CD4-positive, CD25-positive, alpha-beta regulatory T cell (primary cell): Measurements from ENCODE around the gene TPRG1L. TPM values are rescaled to one million over a fixed set of nuclear protein-coding genes. Genes with fewer than 3 reads are reported as not detected.

Experiments used
- ATAC-seq, 2 donors: fragments of 150-1000 bp; cut with Tn5 transposase; one replicate each; pipeline ENCODE4 v1.10.0; 2021; ENCODE audit warnings: low read depth in 2 of 2, moderate number of reproducible peaks in 2 of 2, moderate library complexity in 1 of 2
- DNase-seq, 3 donors: peaks; one replicate each; pipeline versions ENCODE4 v3.0.0 to v3.0.0-alpha.2; 2012 to 2022; ENCODE audit warnings: mixed read lengths in 1 of 3
- H3K27ac ChIP-seq: one replicate; pipeline ENCODE4 v1.7.0; 2013; ENCODE audit warnings: mild to moderate bottlenecking, low read length; ENCODE audit not compliant: insufficient read depth, poor library complexity, severe bottlenecking
- H3K27me3 ChIP-seq: one replicate; pipeline ENCODE4 v1.7.0; 2013; ENCODE audit warnings: low read length; ENCODE audit not compliant: control insufficient read depth, insufficient read depth
- H3K36me3 ChIP-seq: one replicate; pipeline ENCODE4 v1.7.0; 2013; ENCODE audit warnings: mild to moderate bottlenecking, low read length, moderate library complexity; ENCODE audit not compliant: control insufficient read depth, insufficient read depth
- H3K4me1 ChIP-seq: 2 replicates; pipeline ENCODE4 v1.7.0; 2013; ENCODE audit warnings: mild to moderate bottlenecking, low read length; ENCODE audit not compliant: insufficient read depth, control insufficient read depth, poor library complexity, severe bottlenecking
- H3K4me3 ChIP-seq: one replicate; pipeline ENCODE4 v1.7.0; 2013; ENCODE audit warnings: low read depth, mild to moderate bottlenecking, low read length, moderate library complexity
- H3K9me3 ChIP-seq, 2 experiments: 1 replicate in 1 of 2; 2 replicates in 1 of 2; pipeline ENCODE4 v1.7.0; 2013; ENCODE audit warnings: low read length in 2 of 2, mild to moderate bottlenecking in 1 of 2, moderate library complexity in 1 of 2; ENCODE audit not compliant: control insufficient read depth in 2 of 2
- H3K27ac Mint-ChIP-seq, 3 donors: one replicate each; pipeline ENCODE4 v1.8.0; 2020 to 2022; ENCODE audit warnings: mild to moderate bottlenecking in 3 of 3, mixed read lengths in 3 of 3, moderate library complexity in 2 of 3
- H3K27me3 Mint-ChIP-seq: one replicate; pipeline ENCODE4 v1.8.0; 2022; ENCODE audit warnings: mild to moderate bottlenecking, mixed read lengths
- H3K36me3 Mint-ChIP-seq: one replicate; pipeline ENCODE4 v1.8.0; 2020; ENCODE audit warnings: mixed read lengths
- H3K4me1 Mint-ChIP-seq, 4 donors: one replicate each; pipeline ENCODE4 v1.8.0; 2020 to 2022; ENCODE audit warnings: mixed read lengths in 4 of 4, mild to moderate bottlenecking in 1 of 4
- H3K4me3 Mint-ChIP-seq, 4 donors: one replicate each; pipeline ENCODE4 v1.8.0; 2020 to 2022; ENCODE audit warnings: mild to moderate bottlenecking in 4 of 4, mixed read lengths in 4 of 4, moderate library complexity in 3 of 4
- H3K9me3 Mint-ChIP-seq, 7 donors: one replicate each; pipeline ENCODE4 v1.8.0; 2020 to 2022; ENCODE audit warnings: mixed read lengths in 7 of 7, mild to moderate bottlenecking in 3 of 7, moderate library complexity in 2 of 7
- polyA plus RNA-seq, 4 donors: library from polyadenylated mRNA; unstranded; fragments of 300-500 nt; fragmentation: Illumina TruSeq; gene quantifications; one replicate each; pipeline ENCODE4 v1.2.3, GENCODE V29; 2021
- total RNA-seq: library from RNA; stranded (reverse); gene quantifications from one replicate; pipeline ENCODE4 v1.2.3, GENCODE V29; 2022

The TPRG1L gene
- total and polyA plus RNA-seq, 5 donors from 2014 or later, result 26.9 to 35.9 (median 34.8) TPM

DNA sequence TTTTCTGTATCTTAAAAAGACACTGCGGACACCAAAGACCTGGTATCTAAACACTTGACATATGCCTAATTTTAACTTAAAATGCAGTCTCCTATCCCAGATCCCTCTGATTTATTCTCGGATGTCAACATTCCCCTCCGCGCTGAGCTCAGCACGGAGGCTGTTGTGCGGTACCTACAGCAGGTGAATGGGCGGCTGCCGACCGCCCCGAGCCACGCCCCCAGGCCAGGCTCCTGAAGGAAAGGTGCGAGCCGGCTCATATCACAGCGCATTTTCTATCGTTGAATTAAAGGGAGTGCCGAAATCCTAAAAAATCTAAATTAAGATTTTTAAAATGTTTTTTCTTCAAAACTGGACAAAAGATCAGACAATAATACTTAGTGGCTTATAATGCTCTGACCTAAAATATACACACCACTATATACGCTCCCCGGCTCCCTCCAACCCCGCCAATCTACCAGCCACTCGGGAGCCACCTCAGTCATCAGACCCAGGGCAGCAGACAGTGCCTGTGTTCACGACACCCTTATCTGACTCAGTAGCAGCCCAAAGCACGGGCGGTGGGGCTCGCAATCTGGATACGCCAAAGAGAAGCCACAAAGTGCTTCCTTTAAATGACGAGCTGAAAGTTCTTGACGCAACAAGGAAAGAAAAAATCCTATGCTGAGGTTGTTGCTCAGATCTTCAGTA is 21.0 kb downstream of the TPRG1L start:
- H3K4me1 ChIP-seq, result peaks cover 17% of the 10 kb centered on the region
- Mint-ChIP-seq H3K27me3 (peaks cover 10% of the 10 kb centered on the region), H3K27ac (peak overlapping the region in 1 of 3 donors; percentile 11), H3K9me3 (peaks cover 0 to 2% (median 0%) of the 10 kb centered on the region in 7 donors), H3K4me1 (peaks cover 8 to 25% (median 21%) of the 10 kb centered on the region in 4 donors), H3K4me3 (peak overlapping the region in 1 of 4 donors; percentile 4), H3K36me3 (peaks cover 31% of the 10 kb centered on the region)
- peaks cover 36% of the 10 kb centered on the region for H3K36me3 ChIP-seq
- H3K9me3 ChIP-seq, result no peaks in the 10 kb centered on the region
- H3K4me3 ChIP-seq, result no peak overlapping the region
- DNase-seq (no peak), ATAC-seq (no peak)
- H3K27me3 ChIP-seq, result no peaks in the 10 kb centered on the region
- no peak overlapping the region for H3K27ac ChIP-seq

DNA sequence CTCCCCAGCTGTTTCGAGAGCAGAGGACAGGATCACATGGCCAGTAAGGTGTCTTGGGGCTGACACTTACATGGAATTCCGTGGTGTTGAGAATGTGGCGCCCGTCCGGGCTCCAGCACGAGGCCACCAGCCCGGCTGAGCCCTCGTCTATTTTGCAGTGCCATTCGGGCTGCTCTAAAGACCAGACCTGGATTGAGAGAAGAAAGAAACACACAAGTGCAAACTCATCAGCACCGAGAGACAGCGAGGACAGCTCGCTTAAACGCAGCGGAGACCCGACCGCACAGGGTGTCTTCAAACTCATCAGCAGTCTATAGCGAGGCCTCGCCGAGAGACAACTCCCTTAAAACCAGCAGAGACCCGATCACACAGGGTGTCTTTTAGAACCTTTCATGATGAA is 21.8 kb downstream of the TPRG1L start:
- peaks cover 25% of the 10 kb centered on the region for H3K4me1 ChIP-seq
- H3K27ac ChIP-seq, result no peak overlapping the region
- no peak for ATAC-seq
- H3K36me3 Mint-ChIP-seq, result peaks cover 30% of the 10 kb centered on the region
- peaks cover 15% of the 10 kb centered on the region for H3K27me3 Mint-ChIP-seq
- peaks cover 0 to 2% (median 0%) of the 10 kb centered on the region in 7 donors for H3K9me3 Mint-ChIP-seq
- H3K4me1 Mint-ChIP-seq, result peaks cover 8 to 28% (median 22%) of the 10 kb centered on the region in 4 donors
- peak overlapping the region in 2 of 4 donors; percentile 34 to 65 for H3K4me3 Mint-ChIP-seq
- no peaks in the 10 kb centered on the region for H3K9me3 ChIP-seq
- no peak overlapping the region for H3K4me3 ChIP-seq
- no peaks in the 10 kb centered on the region for H3K27me3 ChIP-seq
- H3K36me3 ChIP-seq, result peaks cover 30% of the 10 kb centered on the region
- no peak for DNase-seq
- H3K27ac Mint-ChIP-seq, result no peak overlapping the region

- H3K27me3 Mint-ChIP-seq, result peaks cover 30% of the 10 kb centered on the region
- Histone ChIP-seq H3K36me3 (peaks cover 24% of the 10 kb centered on the region), H3K4me3 (peak within 1 kb of the TSS; percentile 77), H3K9me3 (no peaks in the 10 kb centered on the region), H3K27ac (peak within 1 kb of the TSS; percentile 41), H3K4me1 (peaks cover 38% of the 10 kb centered on the region), H3K27me3 (peaks cover 4% of the 10 kb centered on the region)
- peaks cover 14% of the 10 kb centered on the region for H3K36me3 Mint-ChIP-seq
- peak; percentile 85 to 95 (median 86) for DNase-seq
- peaks cover 8 to 28% (median 24%) of the 10 kb centered on the region in 4 donors for H3K4me1 Mint-ChIP-seq
- peak; percentile 96 to 98 for ATAC-seq
- peak within 1 kb of the TSS; percentile 85 to 91 (median 88) for H3K4me3 Mint-ChIP-seq
- peaks cover 0 to 4% (median 0%) of the 10 kb centered on the region in 7 donors for H3K9me3 Mint-ChIP-seq
- H3K27ac Mint-ChIP-seq, result peak within 1 kb of the TSS in 2 of 3 donors; percentile 26 to 47
Observed at GRCh38 chr1:3649342-3650247, 24.8 kb downstream of the TPRG1L start, which contains the start of gene WRAP73. TSS of gene WRAP73 (minus strand) at chr1:3650103. CDS start at chr1:3649999, 104 bp downstream.

GRCh38 chr1:3650248-3651025 is 25.6 kb downstream of the TPRG1L start:
- peaks cover 38% of the 10 kb centered on the region for H3K4me1 ChIP-seq
- peaks cover 17% of the 10 kb centered on the region for H3K36me3 ChIP-seq
- Mint-ChIP-seq H3K27ac (peak overlapping the region in 1 of 3 donors; percentile 26), H3K36me3 (peaks cover 8% of the 10 kb centered on the region), H3K9me3 (peaks cover 0 to 4% (median 0%) of the 10 kb centered on the region in 7 donors), H3K27me3 (peaks cover 39% of the 10 kb centered on the region), H3K4me3 (peak overlapping the region; percentile 79 to 91 (median 88)), H3K4me1 (peaks cover 8 to 28% (median 24%) of the 10 kb centered on the region in 4 donors)
- no peak overlapping the region for H3K27ac ChIP-seq
- ATAC-seq, result no peak
- H3K27me3 ChIP-seq, result peaks cover 4% of the 10 kb centered on the region
- peak overlapping the region; percentile 74 for H3K4me3 ChIP-seq
- H3K9me3 ChIP-seq, result no peaks in the 10 kb centered on the region
- no peak for DNase-seq

DNA sequence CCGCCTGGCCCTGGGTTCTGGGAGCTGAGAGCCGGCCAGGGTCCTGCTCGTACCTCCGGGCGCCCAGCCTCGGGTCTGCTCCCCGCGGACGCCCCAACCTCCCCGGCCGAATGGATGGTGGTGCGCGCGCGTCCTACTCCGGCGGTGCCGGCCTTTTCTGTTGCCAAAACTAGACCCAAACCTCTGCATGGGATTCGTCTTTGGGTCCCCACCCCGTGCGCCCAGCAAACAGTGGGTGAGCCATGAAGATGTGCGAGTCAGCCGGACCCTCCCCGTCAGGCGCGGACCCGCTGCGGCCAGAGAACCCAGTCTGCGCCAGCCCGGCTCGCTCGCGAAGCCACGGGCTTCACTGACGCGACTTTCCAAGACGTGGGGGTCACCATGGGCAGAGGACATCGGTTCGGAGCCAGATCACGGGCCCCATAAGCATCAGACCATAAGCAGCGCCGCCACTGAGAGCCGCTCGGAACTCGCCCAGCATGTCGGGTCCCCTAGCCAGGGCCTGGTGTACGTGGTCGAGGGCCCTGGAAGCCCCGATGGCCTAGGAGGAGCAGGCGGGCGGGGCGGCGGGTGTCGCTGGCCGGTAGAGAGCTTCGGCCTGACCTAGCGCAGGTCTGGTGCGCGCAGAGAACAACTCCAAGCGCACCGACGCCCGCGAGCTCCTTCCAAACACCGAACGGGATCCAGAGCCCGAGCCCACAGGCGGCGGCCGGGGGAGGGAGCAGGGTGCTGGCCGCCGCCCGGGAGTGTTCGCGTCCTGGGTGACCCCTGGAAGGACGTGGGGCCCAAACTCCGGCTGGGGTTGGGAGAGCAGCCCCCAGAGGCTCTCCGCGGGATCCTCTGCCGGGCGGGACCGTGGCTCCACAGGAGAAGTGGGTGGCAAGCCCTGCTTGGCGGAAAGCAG is 26.5 kb downstream of the TPRG1L start:
- Mint-ChIP-seq H3K4me1 (peaks cover 8 to 28% (median 24%) of the 10 kb centered on the region in 4 donors), H3K9me3 (peaks cover 0 to 4% (median 0%) of the 10 kb centered on the region in 7 donors), H3K4me3 (peak overlapping the region in 3 of 4 donors; percentile 57 to 71 (median 69)), H3K27me3 (peaks cover 44% of the 10 kb centered on the region), H3K27ac (no peak overlapping the region), H3K36me3 (no peaks in the 10 kb centered on the region)
- H3K36me3 ChIP-seq, result peaks cover 9% of the 10 kb centered on the region
- H3K9me3 ChIP-seq, result no peaks in the 10 kb centered on the region
- ATAC-seq (no peak), DNase-seq (peak in 1 of 3 donors; percentile 18)
- H3K4me1 ChIP-seq, result peaks cover 38% of the 10 kb centered on the region
- no peak overlapping the region for H3K27ac ChIP-seq
- no peak overlapping the region for H3K4me3 ChIP-seq
- peaks cover 4% of the 10 kb centered on the region for H3K27me3 ChIP-seq

GRCh38 chr1:3651930-3652547 is 27.2 kb downstream of the TPRG1L start, which contains the start of gene TP73:
TSS of gene TP73 (plus strand) at chr1:3652516. CDS start at chr1:3682366, 29,850 bp downstream.
- H3K9me3 Mint-ChIP-seq, result peaks cover 0 to 4% (median 0%) of the 10 kb centered on the region in 7 donors
- Histone ChIP-seq H3K4me3 (no peak within 1 kb of the TSS), H3K27ac (no peak within 1 kb of the TSS), H3K36me3 (peaks cover 1% of the 10 kb centered on the region), H3K27me3 (peaks cover 4% of the 10 kb centered on the region), H3K4me1 (peaks cover 38% of the 10 kb centered on the region), H3K9me3 (no peaks in the 10 kb centered on the region)
- H3K36me3 Mint-ChIP-seq, result no peaks in the 10 kb centered on the region
- H3K4me3 Mint-ChIP-seq, result peak within 1 kb of the TSS; percentile 48 to 80 (median 70)
- H3K4me1 Mint-ChIP-seq, result peaks cover 8 to 28% (median 24%) of the 10 kb centered on the region in 4 donors
- ATAC-seq (no peak), DNase-seq (no peak)
- peaks cover 51% of the 10 kb centered on the region for H3K27me3 Mint-ChIP-seq
- H3K27ac Mint-ChIP-seq, result peak within 1 kb of the TSS in 1 of 3 donors; percentile 11
